HG02678 (cell line): Measurements from ENCODE around the gene MAST3.

Experiments used
- ATAC-seq: cut with Tn5 transposase; IDR thresholded peaks from one replicate; pipeline ENCODE4 v1.9.1; 2021; ENCODE audit warnings: mild to moderate bottlenecking, moderate library complexity; ENCODE audit not compliant: unreplicated experiment

The MAST3 gene

DNA sequence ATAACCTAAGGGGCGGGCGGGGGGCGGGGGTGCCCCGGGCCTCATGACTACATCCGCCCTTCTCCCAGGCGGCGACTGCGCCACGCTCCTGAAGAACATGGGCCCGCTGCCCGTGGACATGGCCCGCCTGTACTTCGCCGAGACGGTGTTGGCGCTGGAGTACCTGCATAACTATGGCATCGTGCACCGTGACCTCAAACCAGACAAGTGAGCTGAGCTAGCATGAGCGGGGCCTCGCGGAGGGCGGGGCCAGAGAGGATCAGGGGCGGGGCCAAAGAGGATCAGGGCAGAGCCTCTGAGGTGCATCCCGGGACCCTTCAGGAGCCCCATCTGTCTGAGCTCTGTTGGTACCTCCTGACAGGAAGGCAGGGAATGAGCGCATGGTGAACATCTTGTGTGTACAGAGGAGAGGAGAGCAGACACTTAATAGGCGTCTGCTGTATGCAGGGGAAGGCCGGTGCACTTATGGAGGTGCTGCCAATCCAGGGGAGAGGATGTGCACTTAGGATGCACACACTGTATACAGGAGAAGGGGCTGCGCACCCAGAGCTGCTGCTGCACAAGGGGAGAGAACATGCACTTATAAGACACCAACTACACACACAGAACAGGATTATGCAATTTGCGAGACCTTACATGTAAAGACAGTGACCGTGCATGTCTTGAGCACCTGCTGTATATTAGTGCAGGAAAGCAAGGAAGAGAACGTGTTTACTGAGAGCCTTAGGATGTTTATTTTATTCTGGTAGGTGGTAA lies 34.4 kb downstream of the MAST3 start:
- ATAC-seq, result no peak

DNA sequence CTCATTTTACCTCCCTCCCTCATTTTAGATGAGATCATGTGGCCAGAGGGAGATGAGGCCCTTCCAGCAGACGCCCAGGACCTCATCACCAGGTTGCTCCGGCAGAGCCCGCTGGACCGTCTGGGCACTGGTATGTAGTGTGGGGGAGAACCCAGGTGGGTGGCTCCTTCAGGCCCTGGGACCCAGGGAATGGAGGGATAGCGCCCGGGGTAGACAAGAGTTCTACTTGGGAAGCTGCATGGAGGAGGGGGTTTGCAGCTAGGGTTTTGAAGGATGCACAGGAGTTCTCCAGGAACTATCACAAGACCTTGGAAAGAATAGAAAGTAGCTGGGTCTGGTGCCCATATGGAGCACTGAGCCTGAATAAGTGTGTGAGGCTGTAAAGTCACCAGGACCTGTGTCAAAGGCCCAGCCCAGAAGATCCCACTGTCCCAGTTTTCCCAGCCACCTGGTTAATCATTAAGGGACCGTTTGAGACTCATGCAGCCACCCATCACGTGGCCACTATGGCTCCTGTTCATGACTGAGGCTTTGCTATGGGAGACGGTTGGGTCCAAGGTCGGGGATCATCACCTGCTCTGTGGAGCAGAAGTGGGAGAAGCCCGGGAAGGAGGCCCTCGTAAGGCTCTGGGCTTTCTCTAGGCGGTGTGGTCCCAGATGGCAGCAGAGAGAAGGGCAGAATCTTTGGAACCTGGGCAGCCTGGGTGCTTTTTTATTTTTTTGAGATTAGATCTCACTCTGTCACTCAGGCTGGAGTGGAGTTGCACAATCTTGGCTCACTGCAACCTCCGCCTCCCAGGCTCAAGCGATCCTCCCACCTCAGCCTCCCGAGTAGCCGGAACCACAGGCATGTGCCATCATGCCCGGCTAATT lies 38.4 kb downstream of the MAST3 start:
- no peak for ATAC-seq

DNA sequence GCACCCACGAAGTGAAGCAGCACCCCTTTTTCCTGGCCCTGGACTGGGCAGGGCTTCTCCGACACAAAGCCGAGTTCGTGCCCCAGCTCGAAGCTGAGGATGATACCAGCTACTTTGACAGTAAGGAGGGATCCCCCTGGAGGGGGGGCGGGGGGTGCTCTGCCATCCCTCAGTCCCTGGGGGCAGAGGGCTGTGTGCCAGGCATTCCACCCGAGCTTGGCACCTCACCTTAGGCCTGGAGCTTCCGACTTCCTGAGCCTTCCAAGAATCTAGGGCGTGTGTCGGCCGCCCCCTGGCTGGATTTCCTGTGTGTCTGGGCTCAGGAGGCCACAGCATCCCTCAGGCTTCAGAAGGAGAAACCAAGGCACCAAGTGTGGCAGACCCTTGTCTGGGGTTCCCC lies 39.7 kb downstream of the MAST3 start:
- no peak for ATAC-seq

DNA sequence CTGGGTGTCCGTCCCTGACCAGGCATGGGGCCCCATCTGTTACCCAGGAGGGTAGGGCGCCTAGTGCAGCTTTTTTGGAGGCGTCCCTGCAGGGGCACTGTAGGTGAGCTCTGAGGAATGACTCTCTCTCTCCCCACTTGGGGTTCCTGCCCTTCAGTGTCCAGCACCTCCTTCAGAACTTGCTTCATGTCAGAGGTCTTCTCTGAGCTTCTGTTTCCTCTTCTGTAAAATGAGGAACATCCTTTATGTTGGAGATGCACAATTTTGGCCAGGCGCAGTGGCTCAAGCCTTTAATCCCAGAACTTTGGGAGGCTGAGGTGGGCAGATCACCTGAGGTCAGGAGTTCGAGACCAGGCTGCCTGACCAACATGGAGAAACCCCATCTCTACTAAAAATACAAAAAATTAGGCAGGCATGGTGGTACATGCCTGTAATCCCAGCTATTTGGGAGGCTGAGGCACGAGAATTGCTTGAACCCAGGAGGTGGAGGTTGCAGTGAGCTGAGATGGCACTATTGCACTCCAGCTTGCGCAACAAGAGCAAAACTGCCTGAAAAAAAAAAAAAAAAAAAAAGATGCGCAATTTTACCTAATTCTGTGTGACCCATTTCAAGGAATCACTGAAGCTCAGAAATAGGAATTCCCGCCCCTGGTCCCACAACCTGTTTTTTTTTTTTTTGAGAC lies 40.2 kb downstream of the MAST3 start:
- ATAC-seq, result no peak

DNA sequence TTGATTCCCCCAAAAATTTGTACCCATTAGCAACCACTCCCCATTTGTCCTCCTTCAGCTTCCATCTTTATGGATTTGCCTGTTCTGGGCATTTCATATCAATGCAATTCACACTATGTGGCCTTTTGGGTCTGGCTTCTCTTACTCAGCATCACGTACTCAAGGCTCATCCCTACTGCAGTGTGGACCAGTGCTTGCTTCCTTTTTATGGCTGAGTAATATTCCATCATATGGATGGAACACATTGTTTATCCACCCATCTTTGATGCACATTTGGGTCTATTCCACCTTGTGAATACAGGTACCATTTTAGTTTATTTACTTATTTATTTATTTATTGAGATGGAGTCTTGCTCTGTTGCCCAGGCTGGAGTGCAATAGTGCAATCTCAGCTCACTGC lies 42.9 kb downstream of the MAST3 start:
- no peak for ATAC-seq

DNA sequence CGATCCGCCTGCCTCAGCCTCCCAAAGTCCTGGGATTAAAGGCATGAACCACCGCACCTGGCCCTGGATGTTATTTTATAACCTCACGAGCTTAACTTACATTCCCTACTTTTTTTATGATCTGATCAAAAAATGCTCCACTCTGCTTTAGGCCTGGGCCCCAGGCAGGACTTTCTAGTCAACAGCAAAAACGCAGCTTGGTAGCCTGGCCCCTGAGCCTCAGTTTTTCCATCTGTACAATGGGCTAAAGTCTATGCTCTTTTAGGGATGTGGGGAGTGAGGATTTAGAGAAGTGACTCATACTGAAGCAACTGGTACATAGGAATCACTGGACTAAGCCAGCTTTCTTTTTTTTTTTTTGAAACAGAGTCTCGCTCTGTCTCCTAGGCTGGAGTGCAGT lies 43.5 kb downstream of the MAST3 start:
- no peak for ATAC-seq

DNA sequence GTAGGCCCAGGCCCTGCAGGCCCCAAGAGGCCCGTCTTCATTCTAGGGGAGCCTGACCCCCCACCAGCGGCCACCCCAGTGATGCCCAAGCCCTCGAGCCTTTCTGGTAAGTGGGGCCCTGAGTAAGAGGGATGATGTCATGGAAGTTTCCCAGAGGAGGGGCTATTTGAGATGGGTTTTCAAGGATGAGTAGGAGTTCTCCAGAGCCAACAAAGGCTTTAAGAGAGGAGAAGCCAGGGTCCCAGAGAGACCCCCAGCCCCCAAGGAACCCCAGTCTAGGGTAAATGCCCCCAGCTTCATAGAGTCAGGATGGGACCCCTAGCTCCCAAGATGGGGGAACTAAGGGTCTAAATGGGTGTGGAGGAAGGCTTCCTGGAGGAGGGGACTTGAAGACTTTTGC lies 46.3 kb downstream of the MAST3 start:
- ATAC-seq, result no peak

DNA sequence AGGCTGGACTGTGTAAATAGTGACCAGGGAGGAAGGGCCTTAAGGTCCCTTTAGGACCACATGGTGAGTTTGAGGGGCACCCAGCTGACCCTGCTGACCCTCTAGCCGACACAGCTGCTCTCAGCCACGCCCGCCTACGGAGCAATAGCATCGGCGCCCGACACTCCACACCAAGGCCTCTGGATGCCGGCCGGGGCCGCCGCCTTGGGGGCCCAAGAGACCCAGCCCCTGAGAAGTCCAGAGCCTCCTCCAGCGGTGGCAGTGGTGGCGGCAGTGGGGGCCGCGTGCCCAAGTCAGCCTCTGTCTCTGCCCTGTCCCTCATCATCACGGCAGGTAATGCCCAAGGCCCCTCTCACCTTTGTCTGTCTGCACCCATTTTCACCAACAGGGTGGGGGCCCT lies 46.8 kb downstream of the MAST3 start:
- no peak for ATAC-seq

DNA sequence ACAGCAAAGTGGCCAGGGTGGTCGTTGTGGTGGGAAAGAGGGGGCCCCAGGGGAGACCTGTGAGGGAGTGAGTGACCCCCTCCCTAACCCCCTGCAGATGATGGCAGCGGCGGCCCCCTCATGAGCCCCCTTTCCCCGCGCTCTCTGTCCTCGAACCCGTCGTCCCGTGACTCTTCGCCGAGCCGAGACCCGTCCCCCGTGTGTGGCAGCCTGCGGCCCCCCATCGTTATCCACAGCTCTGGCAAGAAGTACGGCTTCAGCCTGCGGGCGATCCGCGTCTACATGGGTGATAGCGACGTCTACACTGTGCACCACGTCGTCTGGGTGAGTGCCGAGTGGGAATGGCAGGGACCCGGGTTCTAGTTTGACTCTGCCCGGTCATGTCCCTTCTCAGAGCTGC lies 47.3 kb downstream of the MAST3 start:
- no peak for ATAC-seq

DNA sequence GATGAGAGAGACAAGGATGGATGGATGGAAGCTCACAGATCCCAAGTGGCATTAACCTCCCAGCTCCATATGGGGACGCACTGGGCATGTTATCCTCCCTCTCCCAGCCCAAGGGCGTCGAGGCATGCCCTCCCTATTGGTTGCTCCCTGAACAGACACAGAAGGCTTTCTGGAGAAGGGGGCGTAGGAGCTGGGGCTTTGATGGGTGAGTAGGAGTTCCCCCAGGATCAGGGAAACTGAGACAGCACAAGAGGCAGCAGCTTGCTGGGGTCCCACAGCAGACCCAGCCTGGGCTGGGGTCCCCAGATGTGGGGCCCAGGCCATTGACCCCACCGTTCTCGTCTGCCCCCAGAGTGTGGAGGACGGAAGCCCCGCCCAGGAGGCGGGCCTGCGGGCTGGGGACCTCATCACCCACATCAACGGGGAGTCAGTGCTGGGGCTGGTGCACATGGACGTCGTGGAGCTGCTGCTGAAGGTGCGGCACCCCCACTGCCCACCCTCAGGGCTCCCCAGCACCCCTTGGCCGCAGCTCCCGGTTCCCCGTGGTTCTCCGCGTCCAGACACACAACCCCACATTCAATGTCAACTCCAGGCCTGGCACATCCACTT lies 47.9 kb downstream of the MAST3 start:
- no peak for ATAC-seq

DNA sequence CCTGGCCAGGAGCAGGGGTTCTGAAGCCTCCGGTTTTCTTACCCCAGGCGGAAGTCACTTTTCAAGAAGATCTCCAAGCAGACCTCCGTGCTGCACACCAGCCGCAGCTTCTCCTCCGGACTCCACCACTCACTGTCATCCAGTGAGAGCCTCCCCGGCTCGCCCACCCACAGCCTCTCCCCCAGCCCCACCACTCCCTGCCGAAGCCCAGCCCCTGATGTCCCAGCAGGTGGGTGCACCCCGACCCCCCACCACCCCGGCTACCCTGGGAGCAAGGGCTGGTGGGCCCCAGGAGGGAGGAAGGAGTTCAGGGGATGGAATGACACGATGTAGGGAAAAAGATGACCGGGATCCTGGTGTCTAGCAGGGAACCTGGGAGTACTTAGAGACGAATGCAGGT lies 49.8 kb downstream of the MAST3 start:
- no peak for ATAC-seq

DNA sequence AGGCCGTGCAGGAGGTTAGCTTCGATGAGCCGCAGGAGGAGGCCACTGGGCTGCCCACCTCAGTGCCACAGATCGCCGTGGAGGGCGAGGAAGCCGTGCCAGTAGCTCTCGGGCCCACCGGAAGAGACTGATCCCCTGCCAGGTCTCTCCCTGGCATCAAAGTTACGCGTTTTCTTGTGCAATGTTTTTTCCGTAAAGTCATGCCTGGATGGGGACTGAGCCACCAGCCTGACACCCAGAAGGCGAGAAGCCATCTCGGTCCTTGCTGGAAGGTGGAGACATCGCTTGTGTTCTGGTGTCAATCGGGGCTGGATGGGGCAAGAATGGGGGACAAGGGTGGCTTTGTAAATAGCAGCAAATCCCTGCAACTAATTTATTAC lies 52.0 kb downstream of the MAST3 start:
- ATAC-seq, result no peak

DNA sequence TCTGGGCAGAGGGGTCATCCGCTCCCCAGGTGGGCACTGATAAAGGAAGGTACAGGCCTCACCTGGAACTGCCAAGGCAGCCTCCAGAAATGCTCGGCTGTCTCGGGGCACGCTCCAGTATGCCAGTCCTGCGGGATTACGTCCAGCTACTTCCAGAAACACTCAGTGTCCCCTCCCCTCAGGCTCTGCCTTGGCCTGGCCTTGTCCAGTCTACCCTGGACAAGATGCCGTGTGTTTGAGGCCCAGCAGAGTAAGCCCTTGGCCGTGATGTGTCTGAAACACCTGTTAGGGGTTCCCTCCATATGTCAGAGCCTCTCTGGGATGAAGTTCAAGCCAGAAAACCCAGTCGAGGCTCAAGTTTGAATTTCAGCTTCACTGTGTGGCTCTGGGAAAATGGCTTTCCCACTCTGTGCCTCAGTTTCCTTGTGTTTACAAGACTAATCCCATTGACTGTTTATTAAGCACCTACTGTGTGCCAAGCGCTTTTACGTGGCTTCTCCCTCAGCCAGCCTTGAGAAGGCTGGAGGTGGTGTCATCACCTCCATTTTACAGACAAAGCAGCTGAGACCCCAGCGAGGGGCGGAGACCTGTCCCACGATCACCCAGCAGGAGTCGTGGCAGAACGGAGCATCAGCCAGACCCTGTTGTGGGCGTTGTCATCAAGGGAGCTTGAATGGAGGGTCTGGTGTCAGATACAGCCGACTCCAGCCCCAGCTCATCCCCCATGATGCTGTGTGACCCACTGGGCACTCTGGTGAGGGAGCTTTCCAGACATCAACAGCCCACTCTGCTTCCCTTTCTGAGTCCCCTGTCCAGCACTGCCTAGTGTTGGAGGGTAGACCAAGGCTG lies 53.4 kb downstream of the MAST3 start:
- no peak for ATAC-seq

DNA sequence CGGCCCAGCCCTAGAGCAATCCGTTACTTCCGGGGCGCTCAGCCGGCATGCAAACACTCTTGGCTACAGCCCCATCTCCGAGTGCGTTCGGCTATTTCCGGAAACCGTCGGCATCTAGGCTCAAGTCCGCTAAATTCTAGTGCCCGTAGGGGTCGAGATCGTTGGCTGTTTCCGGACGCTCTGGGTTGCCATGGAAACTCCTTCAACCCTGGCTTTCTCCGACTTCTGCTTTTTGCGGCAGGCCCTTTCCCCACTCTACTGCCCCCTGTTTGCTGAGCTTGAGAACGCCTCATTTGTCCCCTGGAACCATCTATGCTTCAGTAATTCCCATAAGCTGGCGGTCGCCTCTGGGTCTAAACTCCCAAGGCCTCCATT lies 54.9 kb downstream of the MAST3 start:
- ATAC-seq, result peak; percentile 70

DNA sequence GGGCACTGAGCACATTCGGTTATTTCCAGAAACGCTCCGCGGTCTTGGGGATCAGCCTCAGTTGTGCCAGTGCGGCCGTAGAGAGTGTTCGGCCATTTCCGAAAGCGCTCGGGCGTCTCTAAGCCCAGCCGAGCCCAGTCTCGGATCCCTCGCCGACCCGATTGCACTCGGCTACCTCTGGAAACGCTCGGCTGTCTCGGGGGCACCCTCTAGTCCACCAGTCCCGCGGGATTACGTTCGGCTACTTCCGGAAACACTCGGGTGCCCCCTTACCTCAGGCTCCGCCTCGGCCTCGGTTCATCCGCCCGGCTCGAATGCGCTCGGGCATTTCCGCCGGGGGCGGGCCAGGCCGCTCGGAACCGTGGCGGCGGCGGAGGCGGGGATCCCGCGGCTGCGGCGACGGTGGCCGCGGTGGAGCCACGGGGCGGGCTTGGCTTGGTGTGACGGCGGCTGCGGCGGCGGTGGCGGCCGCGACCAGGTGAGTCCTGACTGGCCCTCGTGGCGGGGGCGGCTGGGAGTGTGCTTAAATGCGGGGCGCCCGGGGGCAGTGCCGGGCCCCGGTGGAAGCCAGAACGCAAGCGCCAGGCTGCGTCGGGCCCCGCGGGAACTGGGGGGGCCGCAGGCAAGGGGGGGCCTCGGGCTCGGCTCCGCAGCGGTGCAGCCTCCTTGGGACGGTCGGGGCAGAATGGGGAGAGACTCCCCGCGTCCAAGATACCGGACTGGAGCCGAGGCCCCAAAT lies 55.4 kb downstream of the MAST3 start, which contains the start of gene PIK3R2:
TSS of gene PIK3R2 (plus strand) at position 347 of the 739 bp plus-strand sequence. CDS start 2,717 bp downstream, outside the sequence.
- peak; percentile 76 for ATAC-seq

DNA sequence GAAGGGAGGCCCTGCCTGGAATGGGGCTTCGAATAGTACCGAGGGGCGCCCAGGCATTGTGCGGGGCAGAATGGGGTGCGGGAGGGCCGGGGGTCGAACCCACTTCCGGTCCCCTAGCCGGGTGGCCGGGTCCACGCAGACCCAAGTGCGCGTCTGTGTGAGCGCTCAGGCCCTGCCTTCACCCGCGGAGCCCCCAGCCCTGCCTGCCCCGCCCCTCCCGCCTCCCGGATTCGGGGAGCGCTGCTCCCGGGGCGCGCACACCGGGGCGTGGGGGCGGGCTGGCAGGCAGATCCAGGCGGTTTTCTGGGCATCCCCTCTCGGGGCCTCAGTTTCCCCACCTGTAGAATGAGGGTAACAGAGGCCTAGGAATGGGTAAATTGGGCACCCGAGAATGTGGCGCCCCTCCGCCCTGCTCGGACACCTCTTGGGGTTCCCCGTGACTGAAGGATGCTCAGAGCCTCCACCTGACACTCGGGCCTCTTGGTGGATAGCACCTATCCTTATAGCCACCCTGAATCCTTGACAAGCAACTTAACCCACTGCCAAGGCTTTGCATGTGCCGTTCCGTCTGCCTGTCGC lies 56.1 kb downstream of the MAST3 start:
- ATAC-seq, result no peak

DNA sequence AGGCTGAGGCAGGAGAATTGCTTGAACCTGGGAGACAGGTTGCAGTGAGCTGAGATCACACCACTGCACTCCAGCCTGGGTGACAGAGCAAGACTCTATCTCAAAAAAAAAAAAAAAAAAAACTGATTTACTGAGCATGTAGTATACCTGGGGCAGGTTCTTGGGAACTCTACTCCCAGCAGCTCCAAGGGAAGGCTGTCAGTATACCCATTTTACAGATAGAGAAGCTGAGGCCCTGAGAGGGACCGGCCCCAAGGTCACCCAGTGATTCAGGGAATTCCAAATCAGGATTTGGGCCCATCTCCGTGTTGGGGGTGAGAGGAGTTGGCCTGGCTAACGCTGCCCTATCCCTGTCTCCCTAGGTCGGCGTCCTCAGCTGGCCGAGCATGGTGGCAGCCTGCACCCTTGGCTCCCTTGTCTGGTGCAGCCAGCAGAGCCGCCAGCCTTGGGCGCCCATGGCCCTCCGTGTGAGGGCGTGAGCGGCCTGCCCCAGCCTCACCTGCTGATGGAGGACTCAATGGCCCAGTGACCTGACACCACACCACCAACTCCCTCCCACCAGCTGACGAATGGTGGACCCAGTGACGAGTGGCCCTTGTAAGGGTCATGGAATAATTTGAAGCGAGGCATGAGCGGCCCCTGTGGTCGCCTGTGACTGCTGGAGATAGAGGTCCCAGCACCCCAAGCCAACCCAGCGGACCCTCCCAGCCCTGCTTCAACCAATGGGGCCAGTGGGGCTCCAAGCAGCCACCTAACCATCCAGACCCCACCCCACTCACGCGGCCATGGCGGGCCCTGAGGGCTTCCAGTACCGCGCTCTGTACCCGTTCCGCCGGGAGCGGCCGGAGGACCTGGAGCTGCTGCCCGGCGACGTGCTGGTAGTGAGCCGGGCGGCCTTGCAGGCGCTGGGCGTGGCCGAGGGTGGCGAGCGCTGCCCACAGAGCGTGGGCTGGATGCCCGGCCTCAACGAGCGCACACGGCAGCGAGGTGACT lies 57.8 kb downstream of the MAST3 start:
- no peak for ATAC-seq

DNA sequence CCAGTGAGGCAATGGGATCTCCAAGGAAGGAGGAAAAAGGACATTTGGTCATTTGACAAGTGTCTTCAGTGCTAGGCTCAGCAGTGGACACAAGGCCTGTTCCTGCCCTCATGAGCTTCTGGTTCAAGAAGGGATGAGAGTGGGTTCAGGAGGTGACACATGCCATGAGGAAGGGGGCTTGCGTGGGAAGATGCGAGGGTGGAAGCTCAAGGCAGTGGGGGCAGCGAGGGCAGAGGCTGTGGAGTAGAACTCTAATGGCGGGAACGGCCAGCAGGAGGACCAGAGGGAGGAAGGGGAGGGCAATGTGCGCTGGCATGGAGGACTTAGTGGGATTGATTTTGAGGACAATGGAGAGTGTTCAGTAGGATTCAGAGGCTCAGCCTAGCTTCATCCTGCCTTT lies 58.7 kb downstream of the MAST3 start:
- ATAC-seq, result no peak
